Glomerular visceral epithelial cell (primary cell): ENCODE data around the gene MAMSTR.
"Not testable (repeated sequence)": the region's sequence is repeated elsewhere in the genome, so short reads cannot be mapped to it uniquely, and the experiment has no call there.

Source experiments
- DNase-seq: peaks from one replicate; pipeline ENCODE4 v3.0.0-alpha.2; 2016; ENCODE audit errors: extremely low spot score

Gene MAMSTR

DNA sequence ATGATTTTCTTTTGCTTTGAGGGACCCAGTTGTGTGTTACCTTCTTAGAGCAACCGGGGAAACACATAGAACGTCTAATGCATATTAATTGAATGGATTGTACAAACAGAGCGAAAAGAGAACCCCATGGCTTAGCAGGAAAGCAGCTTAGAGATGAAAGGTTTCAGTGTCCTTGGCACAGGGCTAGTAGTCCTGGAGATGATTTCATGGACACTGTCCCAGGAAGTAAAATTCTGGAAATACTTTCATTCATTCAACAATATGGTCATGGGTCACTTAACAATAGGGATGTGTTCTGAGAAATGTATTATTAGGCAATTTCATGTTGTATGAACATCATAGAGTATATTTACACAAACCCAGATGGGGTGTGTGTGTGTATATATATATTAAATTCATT is 33.4 kb downstream of the MAMSTR start:
- no peak for DNase-seq

GRCh38 chr19:48685583-48685982 is 33.9 kb downstream of the MAMSTR start:
- DNase-seq, result peak; percentile 60

- DNase-seq, result no peak
Measured at GRCh38 chr19:48683349-48683748, 36.2 kb downstream of the MAMSTR start.

- DNase-seq, result peak; percentile 96
Measured at GRCh38 chr19:48681127-48681470, 38.4 kb downstream of the MAMSTR start.

DNA sequence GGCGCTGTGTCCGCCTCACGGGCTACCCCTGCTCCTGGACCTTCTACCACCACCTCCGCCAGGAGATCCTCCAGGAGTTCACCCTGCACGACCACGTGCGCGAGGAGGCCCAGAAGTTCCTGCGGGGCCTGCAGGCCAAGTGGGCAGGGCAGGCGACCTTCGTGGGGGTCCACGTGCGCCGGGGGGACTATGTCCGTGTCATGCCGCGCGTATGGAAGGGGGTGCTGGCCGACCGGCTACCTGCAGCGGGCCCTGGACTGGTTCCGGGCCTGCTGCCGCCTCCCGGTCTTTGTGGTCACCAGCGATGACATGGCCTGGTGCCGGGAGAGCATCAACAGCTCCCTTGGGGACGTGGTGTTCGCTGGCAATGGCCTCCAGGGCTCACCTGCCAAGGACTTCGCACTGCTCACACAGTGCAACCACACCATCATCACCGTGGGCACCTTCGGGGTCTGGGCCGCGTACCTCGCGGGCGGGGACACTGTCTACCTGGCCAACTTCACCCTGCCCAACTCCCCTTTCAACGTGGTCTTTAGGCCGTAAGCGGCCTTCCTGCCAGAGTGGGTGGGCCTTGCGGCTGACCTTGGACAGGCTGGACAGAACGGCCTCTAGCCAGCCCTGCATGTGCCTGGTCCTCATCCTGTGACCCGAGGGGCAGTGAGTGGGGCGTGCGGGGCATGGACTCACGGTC is 38.9 kb downstream of the MAMSTR start:
- DNase-seq, result no peak

- DNase-seq, result not testable (repeated sequence)
Measured at GRCh38 chr19:48680006-48680405, 39.5 kb downstream of the MAMSTR start.

- DNase-seq, result no peak
Measured at GRCh38 chr19:48678201-48678600, 41.3 kb downstream of the MAMSTR start.

GRCh38 chr19:48676887-48677286 is 42.6 kb downstream of the MAMSTR start:
- DNase-seq, result no peak

DNA sequence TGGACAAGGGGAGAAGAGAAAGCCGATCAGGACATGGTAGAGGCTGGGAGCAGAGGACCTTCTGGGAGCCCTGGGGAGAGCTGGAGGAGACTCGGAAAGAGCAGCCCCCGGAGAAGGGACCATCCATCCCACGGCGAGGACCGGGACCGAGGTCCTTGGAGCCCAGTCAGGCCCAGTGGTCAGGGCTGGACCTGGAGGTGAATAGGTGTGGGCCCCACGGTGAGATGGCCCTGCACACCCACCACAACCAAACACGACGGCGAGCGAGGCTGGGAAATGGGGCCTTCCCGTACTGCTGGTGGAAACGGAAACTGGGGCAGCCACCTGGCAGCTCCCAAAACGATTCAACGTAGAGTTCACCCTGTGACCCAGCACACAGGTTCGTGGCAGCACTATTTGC is 43.0 kb downstream of the MAMSTR start:
- no peak for DNase-seq

DNA sequence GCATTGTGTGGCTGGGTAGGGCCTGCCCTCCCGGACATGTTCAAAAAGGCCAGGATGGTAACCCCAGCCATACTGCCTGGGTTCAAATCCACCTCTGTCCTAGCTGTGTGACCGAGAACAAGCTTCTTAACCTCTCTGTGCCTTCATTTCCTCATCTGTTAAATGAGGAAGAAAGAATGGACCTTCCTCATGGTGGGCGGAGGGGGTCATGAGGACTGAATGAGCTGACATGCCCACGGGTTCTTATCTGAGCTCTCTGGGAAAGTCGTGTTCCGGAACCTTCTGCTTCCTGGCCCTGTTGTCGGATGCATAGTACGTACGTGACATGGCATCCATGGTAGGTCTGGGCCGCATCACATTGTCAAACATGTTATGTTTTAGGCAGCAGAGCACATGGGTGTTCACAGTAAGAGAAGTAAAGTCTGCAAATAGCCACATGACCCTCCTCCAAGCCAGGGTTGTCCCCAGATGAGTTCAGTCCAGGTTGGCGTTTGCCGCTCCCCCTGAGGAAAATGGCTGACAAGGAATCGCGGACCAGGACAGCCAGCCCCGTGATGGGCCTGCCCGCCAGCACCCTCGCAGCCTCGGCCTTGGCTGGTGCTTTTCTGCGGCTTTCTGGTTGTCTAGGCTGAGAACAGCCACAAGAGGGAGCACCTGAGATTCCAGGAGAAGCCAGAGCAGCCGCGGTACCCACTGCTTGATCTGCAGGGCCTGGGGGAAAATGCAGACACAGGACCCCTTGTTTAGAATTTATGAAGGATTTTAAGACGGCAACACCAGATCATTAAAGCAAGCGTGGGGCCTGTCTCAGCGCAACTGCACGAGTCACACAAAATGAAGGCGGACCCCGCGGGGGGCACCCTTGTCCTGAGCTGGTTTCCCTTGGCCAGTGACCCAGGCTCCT is 44.4 kb downstream of the MAMSTR start:
- peak; percentile 85 for DNase-seq

DNA sequence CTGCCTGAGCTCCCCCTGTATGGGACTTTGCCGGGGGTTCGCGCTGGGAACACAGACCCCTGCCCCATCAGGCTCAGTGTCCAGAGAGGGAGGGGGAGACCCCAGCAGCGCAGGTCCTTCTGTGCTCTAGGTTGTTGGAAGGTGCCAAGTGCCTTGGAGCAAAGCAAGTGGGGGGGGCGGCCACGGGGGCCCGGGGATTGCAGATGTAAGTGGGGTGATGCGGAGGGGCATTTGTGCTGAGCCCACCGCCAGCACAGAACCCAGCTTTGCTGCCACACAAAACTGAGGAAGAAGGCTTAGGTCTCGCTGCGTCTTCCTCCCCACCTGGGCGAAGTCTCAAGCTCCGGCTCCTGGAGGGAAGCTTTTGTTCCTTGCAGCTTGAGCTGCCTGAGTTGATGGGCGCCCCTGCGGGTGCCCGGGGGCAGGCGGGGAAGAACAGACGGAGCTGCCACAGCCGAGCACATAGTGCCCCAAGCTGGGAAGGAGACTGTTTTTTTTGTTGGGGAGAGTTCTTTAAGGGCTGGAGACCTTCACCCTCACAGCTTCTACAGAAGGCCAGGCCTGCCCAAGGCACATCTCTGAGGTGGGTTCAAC is 45.2 kb downstream of the MAMSTR start:
- no peak for DNase-seq

DNA sequence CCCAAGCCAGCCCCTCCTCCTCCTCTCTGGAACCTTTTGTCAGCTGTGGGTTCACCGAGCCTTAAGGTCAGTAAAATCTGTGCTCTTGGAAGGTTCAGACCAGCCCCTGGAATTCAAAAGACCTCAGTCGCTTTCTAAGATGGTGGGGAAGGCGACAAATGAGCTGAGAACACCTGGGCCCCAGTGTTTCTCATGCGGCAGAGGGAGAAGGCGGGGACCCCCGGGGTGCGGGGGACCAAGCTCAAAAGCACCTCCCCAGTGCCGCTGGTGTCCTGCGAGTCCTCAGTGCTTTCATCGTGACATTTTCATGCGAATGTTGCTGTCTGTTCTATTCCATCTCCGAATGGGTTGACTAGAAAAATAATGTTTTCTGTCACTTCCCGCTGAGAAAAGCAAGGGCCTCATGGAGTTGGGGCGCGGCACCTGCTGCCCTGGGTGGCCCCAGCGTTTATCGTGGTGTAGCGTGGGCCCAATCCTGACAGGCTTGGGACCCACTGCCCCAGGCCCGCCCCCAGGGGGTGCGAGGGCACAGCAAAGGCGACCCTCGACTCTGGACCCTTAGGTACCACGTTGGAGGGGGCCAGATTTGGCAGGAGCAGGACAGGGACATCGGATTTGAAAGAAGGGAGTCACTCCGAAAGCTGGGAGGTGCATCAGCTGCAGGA is 46.0 kb downstream of the MAMSTR start:
- no peak for DNase-seq

DNA sequence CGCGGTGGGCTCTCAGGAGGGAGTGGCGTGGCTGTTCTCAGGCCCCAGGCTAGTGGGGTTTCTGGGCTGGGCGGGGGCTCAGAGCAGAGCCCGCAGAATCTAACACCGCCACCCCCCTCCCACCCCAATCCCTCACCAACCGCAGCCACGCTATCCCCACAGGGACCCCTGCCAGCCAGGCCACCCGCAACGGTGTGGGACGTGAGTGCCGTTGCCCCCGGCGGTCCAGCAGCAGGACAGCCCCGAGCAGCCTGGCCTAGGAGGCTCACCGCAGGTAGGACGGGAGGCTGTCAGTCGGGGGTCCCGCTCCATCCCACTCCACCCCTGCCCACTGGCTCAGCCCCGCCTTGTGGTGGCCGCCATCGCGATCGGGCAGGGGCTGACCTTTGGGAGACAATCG is 46.5 kb downstream of the MAMSTR start, which contains the start of gene NTN5:
NTN5 (minus strand) TSS at position 24 of the 400 bp plus-strand sequence. CDS start 2,031 bp downstream, outside the sequence.
- DNase-seq, result no peak

GRCh38 chr19:48671446-48671995 is 48.0 kb downstream of the MAMSTR start:
- DNase-seq, result no peak

DNA sequence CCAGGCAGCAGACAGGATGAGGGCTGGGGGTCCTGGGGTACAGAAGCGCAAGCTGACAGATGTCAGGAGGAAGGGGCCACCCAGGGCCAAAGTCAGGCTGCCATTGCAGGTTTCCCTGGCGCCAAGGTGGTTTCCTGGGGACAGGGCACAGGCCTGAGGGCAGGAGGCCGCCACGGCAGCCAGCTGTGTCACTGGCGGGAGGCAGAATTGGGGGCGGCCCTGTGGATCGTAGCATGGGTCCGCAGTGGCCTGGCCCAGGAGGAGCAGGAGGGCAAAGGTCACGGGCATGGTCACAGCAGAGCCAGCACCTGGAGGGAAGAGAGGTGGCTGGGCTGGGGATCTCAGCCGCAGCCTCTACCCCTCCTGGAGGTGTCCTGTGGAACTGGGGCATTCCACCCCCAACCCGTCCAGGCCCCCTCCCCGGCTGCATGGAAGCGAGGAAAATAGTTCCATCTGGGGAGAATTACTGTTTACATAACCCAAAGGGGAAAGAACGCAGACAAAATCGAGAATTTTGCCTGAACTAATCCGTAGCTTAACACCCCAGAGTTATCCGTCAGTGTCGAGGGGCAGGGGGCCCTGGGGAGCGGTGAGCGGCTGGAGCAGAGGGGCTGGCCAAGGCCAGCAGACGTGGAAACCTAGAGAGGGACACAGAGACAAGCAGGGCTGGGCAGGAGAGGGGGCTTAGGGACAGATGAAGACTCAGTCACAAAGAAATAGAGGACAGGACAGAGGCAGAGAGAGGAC is 48.7 kb downstream of the MAMSTR start:
- DNase-seq, result no peak

DNA sequence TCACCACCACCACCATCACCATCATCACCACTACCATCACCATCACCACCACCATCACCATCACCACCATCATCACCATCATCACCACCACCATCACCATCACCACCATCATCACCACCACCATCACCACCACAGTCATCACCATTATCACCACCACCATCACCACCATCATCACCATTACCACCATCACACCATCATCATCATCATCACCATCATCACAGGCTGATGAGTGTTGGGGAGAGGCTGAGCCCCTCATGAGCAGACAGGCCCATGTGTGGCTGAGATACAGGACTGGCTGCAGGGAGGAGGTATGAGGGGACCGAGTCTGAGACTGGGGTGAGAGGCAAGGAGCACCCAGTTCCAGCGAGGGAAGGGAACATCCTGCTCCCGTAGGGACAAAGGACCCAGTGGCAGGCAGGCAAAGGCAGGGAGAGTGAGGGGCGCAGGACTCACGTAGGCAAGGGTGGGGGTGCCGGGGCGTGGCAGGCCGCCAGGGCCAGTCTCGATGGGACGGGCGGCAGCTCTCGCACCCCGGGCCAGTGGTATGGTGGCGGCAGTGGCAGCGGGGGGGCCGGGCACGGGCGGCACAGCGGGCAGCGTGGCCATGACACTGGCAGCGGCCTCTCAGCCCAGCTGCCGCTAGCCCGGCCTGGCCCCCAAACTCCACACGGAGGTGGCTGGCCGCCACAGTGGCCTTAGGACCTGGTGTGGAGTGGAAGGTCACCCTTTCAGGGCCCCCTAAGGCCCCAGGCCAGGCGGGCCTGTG is 49.4 kb downstream of the MAMSTR start:
- no peak for DNase-seq

- no peak for DNase-seq
Measured at GRCh38 chr19:48668761-48669160, 50.8 kb downstream of the MAMSTR start.

- DNase-seq, result no peak
Measured at GRCh38 chr19:48668332-48668731, 51.2 kb downstream of the MAMSTR start.

DNA sequence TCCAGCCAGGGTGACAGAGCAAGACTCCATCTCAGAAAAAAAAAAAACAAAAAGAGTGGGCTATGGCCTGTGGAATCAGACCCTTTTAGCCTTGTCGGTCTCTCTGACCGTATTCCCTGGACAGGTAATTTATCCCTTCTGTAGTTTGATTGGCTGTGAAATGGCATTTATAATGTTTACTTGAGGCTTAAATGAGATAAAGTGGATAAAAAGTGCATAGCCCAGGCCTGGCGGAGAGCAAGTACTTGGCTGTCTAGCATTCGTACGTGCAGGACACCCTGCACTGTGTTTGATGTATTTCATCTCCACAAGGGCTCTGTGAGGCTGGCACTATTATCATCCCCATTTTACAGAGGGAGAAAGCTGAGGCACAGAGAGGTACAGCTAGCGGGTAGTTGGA is 53.7 kb downstream of the MAMSTR start:
- no peak for DNase-seq

DNA sequence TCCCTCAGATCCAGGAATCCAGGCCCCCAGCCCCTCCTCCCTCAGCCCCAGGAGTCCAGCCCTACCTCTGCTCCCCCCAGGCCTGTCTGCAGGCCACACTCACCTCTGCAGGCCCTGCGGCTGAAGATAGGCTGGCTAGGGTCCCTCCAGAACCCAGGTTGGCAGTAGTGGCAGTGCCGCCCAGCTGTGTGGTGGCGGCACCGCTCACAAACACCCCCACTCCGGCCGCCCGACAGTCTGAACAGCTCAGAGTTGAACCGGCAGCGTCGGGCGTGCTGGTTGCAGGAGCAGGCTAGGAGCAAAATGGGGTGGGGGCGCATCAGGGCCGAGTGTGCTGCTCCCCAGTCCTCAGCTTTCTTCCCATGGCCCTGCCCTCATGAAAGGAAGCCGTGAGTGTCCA is 55.0 kb downstream of the MAMSTR start:
- DNase-seq, result no peak
